NCI-H146 treated with DMSO at 0.1 percent for 48 hours (cell line): ENCODE results near the gene ANKRD11.
"Not testable (repeated sequence)": the region's sequence is repeated elsewhere in the genome, so short reads cannot be mapped to it uniquely, and the experiment has no call there.

Experiments
- DNase-seq: peaks from one replicate; lab custom pipeline; 2025; ENCODE audit not compliant: unreplicated experiment; lab: John Stamatoyannopoulos, UW

ANKRD11 gene

DNA sequence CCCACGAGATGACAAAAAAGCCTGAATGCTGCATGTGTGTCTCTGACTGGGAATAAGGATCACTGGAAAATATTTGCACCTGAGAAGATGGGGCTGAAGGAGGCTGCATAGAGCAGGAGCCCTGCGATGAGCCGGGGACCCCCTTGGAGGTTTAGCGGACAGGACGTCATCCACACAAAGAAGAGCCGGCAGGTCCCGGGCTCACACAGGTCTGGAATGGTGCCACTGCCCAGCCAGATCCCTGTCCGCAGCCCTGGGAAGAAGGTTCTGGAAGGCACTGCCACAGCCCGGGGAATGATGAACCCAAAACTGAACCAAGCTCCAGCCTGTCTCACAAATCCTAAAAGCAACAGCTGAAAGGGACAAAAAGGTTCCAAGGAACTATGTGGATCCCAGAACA, 101.8 kb downstream of the ANKRD11 start:
- DNase-seq: no peak

DNA sequence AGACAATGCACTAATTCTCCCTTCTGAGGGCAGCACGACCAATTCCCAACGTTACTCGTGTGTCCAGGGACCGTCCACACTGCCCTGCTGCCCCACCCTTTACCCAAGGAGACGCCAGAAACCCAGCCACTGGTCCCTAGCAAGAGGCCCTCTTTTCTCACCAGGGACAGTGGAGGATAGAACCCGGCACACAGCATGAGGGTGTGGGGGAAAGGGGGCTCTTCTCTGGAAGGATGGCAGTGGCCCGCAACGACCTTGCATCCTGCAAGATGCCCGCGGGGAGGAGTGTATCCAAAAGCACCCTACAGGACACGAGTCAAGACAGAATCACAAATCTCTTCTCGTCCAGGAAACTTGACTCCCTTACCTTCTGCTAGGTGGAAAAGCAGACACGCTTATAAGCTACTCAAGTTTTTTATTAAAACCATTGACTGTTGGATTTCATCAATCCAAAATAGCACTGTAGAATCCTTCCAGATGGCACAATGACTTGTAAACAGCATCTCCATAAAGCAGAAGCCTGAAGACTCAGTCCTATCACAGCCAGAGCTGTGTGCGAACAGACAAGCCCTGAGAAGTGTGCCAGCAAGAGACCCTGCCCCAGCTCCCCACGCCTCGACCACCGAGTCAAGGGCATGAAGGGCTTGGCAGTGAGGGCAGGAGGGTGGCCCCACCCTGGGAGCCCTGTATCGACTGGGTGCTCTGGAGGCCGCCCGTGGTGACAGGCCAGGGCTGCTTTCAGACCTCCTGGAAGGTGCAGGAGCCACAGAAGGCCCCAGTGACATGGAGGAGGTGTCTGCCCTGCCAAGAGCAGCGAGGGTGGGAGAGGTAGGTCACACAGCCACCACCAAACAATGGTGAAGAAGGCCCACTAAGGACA, 103.8 kb downstream of the ANKRD11 start:
- no peak for DNase-seq

DNA sequence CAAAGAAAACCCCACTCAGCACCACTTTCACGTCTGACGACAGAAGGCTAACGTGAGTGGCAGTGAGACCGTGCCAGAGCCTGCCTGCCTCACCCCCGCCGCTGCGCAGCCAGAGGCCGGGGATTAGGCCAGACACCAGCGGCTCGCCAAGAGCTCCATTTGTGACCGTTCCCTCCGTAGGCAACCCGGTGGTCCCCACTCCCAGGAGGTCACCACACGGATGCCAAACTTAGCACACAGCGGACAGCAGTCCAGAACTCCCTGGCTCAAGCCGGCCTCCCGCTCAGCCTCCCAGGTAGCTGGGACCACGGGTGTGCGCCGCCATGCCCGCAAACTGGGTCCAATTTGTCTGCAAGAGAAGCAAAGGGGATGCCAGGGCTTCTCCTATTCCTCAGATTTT, 104.6 kb downstream of the ANKRD11 start:
- DNase-seq: no peak

DNA sequence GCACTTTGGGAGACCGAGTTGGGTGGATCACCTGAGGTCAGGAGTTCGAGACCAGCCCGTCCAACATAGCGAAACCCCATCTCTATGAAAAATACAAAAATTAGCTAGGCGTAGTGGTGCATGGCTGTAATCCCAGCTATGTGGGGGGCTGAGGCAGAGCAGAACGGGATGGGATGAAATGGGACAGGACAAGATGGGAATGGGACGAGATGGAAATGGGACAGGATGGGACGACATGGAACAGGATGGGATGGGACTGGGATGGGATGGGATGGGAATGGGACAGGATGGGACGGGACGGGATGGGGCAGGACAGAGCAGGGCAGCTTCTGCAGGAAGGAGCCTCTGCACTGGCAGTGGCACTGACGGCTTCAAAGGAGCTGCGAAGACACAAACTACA, 106.1 kb downstream of the ANKRD11 start:
- DNase-seq: no peak

DNA sequence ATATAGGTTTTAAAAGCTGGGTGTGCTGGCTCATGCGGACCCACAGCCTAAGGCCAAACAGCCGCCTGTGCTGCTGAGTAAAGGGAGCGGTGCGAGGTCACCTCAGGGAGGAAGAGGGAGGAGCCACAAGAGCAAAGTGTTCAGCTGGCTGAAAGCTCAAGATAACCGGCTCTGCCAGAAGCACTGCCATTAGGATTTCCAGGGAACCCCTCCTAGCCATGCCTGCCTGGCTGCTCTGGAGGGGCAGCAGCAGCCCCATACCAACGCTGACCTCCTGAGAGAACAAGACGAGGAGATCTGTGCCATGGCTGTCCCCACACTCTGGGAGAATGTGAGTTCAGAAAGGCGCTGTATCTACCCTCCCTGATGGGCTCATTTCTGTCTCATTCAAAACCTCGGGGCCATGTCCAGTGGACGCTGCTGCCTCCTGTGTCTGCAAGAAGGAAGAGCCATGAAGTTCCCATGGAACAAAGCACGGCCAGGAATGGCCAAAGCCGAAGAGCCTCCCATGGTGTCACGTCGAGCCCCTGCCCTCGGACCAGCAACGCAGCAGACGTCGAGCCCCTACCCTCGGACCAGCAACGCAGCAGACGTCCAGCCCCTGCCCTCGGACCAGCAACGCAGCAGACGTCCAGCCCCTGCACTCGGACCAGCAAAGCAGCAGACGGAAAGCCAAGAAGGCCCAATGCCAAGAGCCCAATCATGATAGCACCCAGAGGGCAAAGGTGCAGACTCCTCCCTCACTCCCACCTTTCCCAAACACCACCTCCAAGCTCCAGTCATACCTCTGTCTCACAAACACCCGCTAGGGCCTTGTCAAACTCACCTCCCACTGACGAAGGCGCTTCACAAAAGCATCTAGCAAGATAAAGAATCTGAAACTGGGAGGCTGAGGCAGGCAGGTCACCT, 107.0 kb downstream of the ANKRD11 start:
- no peak for DNase-seq

DNA sequence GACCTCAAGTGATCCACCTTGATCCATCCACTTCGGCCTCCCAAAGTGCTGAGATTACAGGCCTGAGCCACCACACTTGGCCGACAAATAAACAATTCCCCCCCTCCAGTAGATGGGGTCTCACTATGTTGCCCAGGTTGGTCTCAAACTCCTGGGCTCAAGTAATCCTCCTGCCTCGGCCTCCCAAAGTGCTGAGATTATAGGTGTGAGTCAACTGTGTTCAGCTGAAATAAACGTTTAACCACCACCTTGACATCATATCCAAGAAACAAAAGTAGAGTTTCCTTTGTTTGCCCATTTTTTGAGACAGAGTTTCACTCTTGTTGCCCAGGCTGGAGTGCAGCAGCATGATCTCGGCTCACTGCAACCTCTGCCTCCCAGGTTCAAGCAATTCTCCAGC, 107.8 kb downstream of the ANKRD11 start:
- DNase-seq: not testable (repeated sequence)

DNA sequence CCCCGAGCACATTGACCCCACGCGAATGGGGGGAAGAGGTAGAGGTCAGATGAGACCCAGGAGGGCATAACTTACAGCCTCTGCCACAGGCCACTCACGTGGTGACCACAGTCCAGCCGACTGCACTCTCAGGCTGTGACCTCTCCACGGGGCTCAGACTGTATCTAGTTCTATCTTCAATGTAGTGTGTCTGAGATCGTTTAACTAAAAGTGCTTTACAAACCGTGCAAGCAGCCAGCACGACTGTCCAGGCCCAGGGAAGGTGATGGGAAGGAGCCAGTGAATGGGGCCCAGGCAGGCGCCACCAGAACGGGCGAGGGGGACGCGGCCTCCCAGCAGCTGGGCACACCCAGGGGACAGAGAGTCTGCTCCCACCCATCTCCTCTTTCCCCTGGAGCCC, 108.6 kb downstream of the ANKRD11 start:
- DNase-seq: no peak

DNA sequence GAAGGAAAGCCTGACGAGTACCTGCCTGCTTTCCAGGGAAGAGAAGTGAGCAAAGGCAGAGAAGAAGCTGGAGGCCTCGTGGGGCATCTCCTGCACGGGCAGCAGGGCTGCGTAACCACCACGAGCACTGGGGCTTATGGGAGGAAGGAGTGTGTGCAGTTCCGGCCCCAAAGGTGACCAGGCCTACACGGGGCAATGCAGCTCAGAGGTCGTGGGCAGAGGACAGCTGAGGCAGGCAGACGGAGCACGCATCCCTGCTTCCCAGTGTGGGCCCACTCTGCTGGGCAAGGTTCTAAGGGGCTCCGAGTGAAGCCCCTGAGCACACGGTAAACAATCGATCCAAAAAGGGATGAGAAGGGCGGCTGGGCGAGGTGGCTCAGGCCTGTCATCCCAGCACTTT, 109.7 kb downstream of the ANKRD11 start:
- no peak for DNase-seq

DNA sequence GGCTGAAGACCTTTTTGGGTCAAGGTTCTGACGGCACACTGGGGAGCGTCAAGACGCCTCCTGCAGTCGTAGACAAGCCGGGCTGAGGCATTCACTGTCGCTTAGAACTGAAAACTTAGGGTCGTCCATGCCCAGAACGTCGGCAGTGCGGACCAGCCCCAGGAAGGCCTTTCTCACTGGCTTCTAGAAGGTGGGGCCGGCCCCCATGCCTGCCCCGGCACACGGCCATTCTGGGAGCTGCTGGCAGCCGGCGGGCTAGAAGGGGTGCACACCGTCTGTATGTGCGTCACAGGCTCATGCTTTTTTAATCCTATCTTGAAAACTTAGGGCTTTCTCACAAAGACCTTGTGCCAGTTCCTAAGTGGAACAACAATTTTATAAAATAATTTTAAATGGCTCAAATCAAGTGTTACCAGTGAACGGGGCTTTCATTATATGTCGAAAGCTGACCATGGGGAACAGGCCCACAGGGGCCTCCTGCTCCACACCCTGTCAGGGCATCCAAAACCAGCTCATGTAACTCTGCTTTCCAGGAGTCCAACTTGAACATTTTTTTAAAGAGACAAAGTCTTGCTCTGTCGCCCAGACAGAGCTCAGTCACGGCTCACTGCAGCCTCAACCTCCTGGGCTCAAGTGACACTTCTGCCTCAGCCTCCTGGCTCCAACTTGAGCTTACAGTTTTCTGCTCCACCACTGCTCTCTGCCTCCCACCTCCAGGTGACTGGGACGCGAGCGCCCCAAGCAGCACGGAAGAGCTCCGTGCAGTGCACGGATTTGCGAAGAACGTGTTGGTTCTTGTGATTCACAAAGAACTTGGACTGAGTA, 111.2 kb downstream of the ANKRD11 start:
- DNase-seq: no peak

DNA sequence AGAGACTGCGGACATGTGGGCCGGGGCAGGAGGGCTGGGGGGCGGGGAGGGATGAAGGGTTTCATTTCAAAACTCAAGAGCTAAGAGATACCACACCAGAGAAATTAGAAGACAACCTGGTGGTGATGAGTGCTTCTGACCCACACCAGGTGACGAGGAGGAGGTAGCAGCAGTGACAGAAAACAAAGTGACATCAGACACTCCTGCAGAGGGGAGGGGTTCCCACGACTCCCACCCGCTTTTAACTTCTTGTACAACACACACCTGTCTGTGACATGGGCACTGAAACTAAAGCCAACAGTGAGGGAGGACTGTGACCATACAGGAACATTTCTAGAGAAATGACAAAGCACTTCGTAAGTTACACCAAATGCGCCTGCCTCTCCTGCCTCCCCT, 112.9 kb downstream of the ANKRD11 start:
- no peak for DNase-seq

DNA sequence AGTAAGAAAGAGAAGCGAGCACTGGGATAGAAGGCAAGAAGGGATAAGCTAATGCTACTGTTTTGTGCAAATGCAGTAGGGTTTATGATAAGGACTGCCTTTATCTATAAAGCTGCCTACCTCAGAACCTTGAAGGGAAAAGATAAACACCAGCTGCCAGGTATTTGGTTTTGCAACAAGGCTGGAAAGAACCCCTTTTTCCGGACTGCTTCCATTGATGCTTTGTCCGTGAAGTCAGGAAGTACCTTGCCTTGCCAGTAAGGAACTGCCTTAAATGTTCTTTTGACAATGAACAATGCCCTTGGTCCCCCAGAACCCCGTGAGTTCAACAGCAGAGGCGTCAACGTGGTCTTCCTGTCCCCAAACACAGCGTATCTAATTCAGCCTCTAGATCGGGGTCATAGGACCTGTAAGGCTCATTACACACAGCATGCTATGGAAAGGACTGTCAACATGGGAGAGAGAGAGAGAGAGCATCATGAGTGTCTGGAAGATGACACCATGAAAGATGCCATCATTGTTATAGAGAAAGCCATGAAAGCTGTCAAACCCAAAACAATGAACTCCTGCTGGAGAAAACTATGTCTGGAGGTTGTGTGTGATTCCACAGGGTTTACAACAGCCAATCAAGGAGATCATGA, 113.4 kb downstream of the ANKRD11 start:
- DNase-seq: no peak

DNA sequence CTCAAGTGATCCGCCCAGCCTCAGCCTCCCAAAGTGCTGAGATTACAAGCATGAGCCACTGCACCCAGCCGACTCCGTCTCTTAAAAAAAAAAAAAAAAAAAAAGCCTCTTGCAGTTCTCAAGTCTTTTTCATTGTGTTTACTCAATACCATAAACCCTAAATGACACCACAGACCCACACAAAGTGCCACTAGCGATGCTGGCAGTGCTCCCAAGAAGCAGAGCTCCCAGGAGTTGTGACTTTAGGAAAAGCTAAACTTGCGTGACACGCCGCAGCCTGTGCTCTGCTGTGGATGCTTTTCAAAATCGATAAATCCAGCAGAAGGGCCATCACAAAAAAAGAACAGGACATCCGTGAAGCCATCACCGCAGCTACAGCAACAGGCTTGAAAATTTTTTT, 114.7 kb downstream of the ANKRD11 start:
- no peak for DNase-seq

DNA sequence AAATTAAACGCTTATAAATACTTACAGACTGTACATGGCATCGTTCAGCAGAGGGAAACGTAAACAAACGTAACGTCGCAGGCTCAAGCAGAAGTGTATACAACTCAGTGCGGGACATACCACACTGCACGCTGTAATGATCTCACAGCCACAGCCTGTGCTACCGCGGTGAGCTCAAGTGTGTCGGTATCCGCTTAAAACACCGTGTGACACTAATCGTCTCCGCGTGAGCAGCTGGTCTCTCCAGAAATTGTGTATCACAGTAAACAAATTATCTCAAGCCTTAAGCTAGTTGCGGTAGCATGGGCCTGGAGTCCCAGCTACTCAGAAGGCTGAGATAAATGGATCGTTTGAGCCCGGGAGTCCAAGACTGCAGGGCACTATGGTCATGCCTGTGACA, 115.3 kb downstream of the ANKRD11 start:
- DNase-seq: no peak

DNA sequence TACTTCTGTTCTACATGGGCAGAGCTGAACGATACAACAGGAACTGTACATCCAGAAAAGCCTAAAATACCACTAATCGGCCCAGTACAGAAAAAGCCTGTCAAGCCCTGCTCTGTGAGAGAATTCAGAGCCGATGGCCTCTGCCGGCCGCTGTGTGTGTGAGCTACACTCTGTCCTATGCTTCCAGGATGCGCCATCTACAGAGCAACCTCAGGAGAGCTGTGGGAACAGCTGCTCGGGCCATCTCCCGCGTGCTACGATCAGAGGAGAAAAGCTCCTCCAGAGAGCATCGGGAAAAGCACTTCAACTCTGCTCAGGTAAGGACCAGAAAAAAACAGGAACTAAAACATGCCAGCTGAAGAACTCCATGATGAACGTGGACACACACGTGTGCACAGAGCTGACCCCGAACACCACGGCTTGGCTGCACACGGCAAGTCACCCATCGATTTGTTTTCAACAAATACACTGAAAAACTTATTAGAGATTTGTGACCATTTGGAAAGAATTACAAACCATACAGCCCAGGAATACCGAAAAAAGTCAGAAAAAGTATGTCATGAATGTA, 115.9 kb downstream of the ANKRD11 start:
- DNase-seq: no peak

DNA sequence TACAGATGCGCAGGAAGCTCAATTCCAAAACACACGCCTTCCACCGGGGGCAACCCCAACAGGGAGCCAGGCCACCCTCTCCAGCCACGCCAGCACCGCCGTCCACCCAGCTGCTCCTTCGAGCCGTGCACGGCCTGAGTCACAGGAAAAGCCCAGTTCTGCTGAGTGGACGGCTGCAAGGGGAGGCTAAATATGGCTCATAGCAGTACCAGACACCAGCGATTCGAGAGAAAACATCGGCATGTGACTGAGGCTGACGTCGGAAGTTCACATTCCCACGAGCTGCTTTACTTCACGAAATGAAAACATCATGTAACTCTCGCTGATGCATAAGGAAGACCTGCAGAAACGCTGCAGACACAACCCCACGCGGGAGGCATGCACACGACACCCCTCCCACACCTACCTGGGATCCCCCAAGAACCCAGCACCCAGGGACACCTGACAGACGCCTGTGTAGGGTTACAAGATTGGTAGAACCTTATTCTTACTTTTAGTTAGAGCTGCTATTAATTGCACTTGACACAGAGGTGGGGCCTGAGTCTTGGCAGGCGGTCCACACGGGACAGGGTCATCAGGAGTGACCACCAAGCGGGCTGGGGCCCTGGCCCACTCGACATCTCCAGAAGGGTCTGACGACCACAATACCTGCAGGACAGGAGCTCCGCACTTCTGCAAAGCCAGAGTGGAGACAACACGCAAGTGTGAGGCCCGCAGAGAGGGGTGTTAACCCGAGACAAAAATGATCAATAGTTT, 116.8 kb downstream of the ANKRD11 start:
- DNase-seq: no peak

DNA sequence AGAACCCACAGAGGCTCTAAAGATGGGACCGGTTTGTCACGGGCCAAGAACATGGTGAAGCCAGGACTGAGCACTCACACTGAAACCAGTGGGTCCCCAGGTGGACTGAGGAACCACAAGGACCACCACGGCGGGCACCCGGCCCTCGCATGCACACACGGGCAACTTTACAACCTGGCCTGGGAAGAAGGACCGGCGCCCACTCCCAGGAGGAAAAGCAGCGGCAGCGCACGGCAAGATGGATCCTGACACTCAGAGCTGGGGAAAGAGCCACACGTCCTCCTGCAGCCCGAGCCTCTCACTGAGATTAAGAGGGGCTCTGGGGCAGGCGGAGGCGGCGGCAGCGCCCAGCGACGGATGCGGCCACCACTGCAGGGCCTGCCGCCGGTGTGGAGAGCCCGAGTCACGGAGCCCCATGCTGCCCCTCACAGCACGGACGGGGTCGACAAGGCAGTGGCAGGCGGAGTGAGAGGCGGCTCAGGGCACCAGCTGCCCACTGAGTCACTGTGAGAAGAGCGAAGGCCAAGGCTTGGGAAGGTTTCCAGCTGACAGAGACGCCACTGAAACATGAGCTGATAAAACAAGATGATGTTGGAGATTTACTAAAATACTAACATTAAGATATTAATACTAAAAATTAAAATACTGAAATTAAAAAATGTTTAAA, 118.3 kb downstream of the ANKRD11 start:
- no peak for DNase-seq

DNA sequence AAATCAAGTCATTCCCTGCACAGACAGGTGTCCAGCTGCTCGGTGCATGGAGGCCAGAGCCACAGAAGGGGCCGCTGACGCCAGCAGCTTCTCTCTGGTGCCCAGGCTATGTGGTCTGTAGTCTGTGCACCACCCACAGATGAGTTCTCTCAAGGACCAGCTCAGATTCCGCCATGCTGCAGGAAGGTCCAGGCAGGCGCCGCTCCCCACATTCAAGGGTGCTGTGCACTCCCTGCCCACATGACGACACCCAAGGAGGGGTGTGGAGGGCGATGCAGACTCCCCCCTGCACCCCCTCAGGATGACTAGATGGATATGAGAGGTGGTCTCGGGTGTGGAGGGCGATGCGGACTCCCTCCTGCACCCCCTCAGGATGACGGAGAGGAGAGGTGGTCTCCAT, 119.0 kb downstream of the ANKRD11 start:
- no peak for DNase-seq

DNA sequence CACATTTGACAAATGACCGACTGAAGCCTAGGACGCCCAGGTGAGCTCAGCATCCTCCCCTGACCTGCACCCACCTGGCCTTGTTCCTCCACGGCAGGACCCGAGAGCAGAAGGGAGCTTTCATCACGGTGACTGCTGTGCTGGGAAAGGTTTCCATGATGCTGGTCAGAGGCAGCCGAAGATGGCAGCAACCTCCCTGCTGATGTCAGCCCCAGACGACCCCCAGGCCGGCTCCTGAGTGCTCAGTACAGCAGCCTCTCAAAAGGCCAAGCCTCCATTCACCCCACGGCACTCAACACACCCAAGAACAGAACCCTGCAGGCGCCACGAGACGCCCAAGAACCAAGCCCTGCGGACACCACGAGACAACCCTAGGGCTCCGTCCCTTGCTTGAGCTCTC, 119.8 kb downstream of the ANKRD11 start:
- no peak for DNase-seq

DNA sequence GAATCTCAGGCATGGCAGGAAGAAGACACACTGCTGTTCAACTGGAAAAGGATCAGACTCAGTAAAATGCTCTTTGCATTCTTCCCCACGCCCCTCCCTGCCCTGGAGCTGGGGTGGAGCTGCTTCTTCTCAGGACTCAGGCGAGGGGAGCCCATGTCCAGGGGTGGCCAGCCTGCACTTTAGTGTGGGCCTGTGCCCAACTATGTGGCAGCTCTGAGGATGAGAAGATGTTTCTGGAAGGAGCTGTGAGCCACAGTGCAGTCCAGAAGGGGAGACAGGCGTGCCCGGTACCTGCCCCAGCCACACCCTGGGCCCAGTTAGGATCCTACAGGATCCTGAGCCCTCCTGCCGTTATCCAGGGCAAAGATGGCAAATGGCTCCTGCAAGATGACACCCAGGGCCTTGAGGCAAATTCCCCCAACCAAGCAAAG, 120.3 kb downstream of the ANKRD11 start:
- DNase-seq: no peak
